SK-N-SH (cell line): ENCODE measurements around the gene TMEM184A. TPM values are rescaled to one million over a fixed set of nuclear protein-coding genes. Genes with fewer than 3 reads are reported as not detected.

Experiments
- CTCF ChIA-PET: fragments of 300-600, 350-600 bp; formaldehyde crosslinking; extraction: SDS; loops from one replicate; lab custom pipeline; 2021; lab: Yijun Ruan, JAX
- POLR2A ChIA-PET: fragments of 350-600 bp; sonication (Branson Sonifier 250); formaldehyde crosslinking; extraction: SDS; loops from one replicate; lab custom pipeline; 2020; ENCODE audit warnings: antibody characterized with exemption, inconsistent platforms; lab: Yijun Ruan, JAX
- DNase-seq: peaks from one replicate; pipeline ENCODE4 v3.0.0; 2012
- H2AFZ ChIP-seq: fragments of 200-600 bp; sonication (generic); 2 replicates; pipeline ENCODE4 v1.8.1; 2016; ENCODE audit warnings: antibody characterized with exemption, mild to moderate bottlenecking, low read depth
- H3F3A ChIP-seq: fragments of 200-600 bp; sonication (generic); replicated peaks from 2 replicates; pipeline ENCODE3; 2016; ENCODE audit warnings: antibody characterized with exemption, mild to moderate bottlenecking; ENCODE audit not compliant: insufficient read depth
- H3K27ac ChIP-seq, 2 experiments: fragments of 200-500 bp in 1 of 2; fragments of 200-600 bp in 1 of 2; sonication (Bioruptor generic) in 1 of 2; sonication (generic), shearing (Covaris generic) in 1 of 2; 2 replicates each; pipeline versions ENCODE4 v1.5.1 to v1.6.1; 2014 to 2016; ENCODE audit warnings: low read depth in 2 of 2, inconsistent platforms in 1 of 2, low read length in 1 of 2, mild to moderate bottlenecking in 1 of 2, mixed read lengths in 1 of 2
- H3K27me3 ChIP-seq: fragments of 200-600 bp; sonication (generic), shearing (Covaris generic); 2 replicates; pipeline ENCODE4 v1.6.1; 2016; ENCODE audit warnings: mixed run types; ENCODE audit not compliant: insufficient read depth
- H3K36me3 ChIP-seq, 2 experiments: fragments of 200-500 bp in 1 of 2; fragments of 200-600 bp in 1 of 2; sonication (Bioruptor generic) in 1 of 2; sonication (generic) in 1 of 2; replicated peaks in 1 of 2; 2 replicates each; pipeline versions ENCODE3 to v1.5.1; 2014 to 2016; ENCODE audit warnings: low read length in 1 of 2, mild to moderate bottlenecking in 1 of 2; ENCODE audit not compliant: insufficient read depth in 2 of 2, control insufficient read depth in 1 of 2
- H3K4me1 ChIP-seq, 2 experiments: fragments of 200-500 bp in 1 of 2; fragments of 200-600 bp in 1 of 2; sonication (Bioruptor generic) in 1 of 2; sonication (generic), shearing (Covaris generic) in 1 of 2; 2 replicates each; pipeline versions ENCODE4 v1.5.1 to v1.6.1; 2014 to 2016; ENCODE audit warnings: low read depth in 1 of 2, low read length in 1 of 2, mixed run types in 1 of 2; ENCODE audit not compliant: insufficient read depth in 2 of 2, control insufficient read depth in 1 of 2
- H3K4me2 ChIP-seq: fragments of 200-600 bp; sonication (generic), shearing (Covaris generic); 2 replicates; pipeline ENCODE4 v1.6.1; 2017; ENCODE audit warnings: mixed run types
- H3K4me3 ChIP-seq, 2 experiments: fragments of 200-500 bp in 1 of 2; fragments of 200-600 bp in 1 of 2; sonication (Bioruptor generic) in 1 of 2; sonication (generic), shearing (Covaris generic) in 1 of 2; 2 replicates each; pipeline versions ENCODE4 v1.5.1 to v1.8.1; 2014 to 2016; ENCODE audit warnings: low read depth in 2 of 2, inconsistent platforms in 1 of 2, low read length in 1 of 2, mild to moderate bottlenecking in 1 of 2, mixed read lengths in 1 of 2, moderate library complexity in 1 of 2
- H3K79me2 ChIP-seq: fragments of 200-600 bp; sonication (generic); 2 replicates; pipeline ENCODE4 v1.8.1; 2017; ENCODE audit warnings: mild to moderate bottlenecking; ENCODE audit not compliant: insufficient read depth
- H3K9ac ChIP-seq: fragments of 200-600 bp; sonication (generic); 2 replicates; pipeline ENCODE4 v1.6.1; 2017; ENCODE audit warnings: mixed run types
- H3K9me2 ChIP-seq: fragments of 200-600 bp; sonication (generic); 2 replicates; pipeline ENCODE4 v1.6.1; 2017; ENCODE audit warnings: mixed run types
- H3K9me3 ChIP-seq: fragments of 200-600 bp; sonication (generic); 2 replicates; pipeline ENCODE4 v1.6.1; 2017; ENCODE audit warnings: mixed run types, mild to moderate bottlenecking, moderate library complexity
- H4K20me1 ChIP-seq: fragments of 200-600 bp; sonication (generic); 2 replicates; pipeline ENCODE4 v1.6.1; 2017; ENCODE audit warnings: mild to moderate bottlenecking, mixed run types; ENCODE audit not compliant: insufficient read depth
- CTCF ChIP-seq: fragments of 200-600 bp; sonication (generic); IDR thresholded peaks from 2 replicates; pipeline ENCODE4 v1.6.1; 2017; ENCODE audit warnings: antibody characterized with exemption, mild to moderate bottlenecking, moderate library complexity
- EP300 ChIP-seq, 2 experiments: IDR thresholded peaks; 2 replicates each; pipeline versions ENCODE4 v1.4.0 to v1.6.1; 2012; ENCODE audit warnings: borderline replicate concordance in 1 of 2, low read depth in 1 of 2, low read length in 1 of 2
- EZH2phosphoT487 ChIP-seq: fragments of 200-600 bp; sonication (generic); IDR thresholded peaks from 2 replicates; pipeline ENCODE4 v1.6.1; 2017; ENCODE audit warnings: low read depth, mixed run types, mild to moderate bottlenecking, antibody characterized with exemption, moderate library complexity, borderline replicate concordance
- FOXM1 ChIP-seq: IDR thresholded peaks from 2 replicates; pipeline ENCODE4 v1.4.0; 2012; ENCODE audit warnings: low read depth, mild to moderate bottlenecking
- IRF3 ChIP-seq: fragments of 150-350 bp; IDR thresholded peaks from 2 replicates; pipeline ENCODE4 v1.6.1; 2016; ENCODE audit warnings: mild to moderate bottlenecking, low read depth, low read length
- MXI1 ChIP-seq: IDR thresholded peaks from 2 replicates; pipeline ENCODE4 v1.6.1; 2012; ENCODE audit warnings: mild to moderate bottlenecking, low read depth, low read length, improper control_type of control experiment
- NFIC ChIP-seq: IDR thresholded peaks from 2 replicates; pipeline ENCODE4 v1.4.0; 2012; ENCODE audit warnings: borderline replicate concordance
- RCOR1 ChIP-seq: fragments of 150-350 bp; IDR thresholded peaks from 2 replicates; pipeline ENCODE4 v1.6.1; 2017; ENCODE audit warnings: antibody characterized with exemption, low read length
- REST ChIP-seq: IDR thresholded peaks from 2 replicates; pipeline ENCODE4 v1.6.1; 2012; ENCODE audit warnings: mild to moderate bottlenecking, low read depth, low read length, moderate library complexity
- RFX5 ChIP-seq: IDR thresholded peaks from 2 replicates; pipeline ENCODE4 v1.6.1; 2012; ENCODE audit warnings: mild to moderate bottlenecking, improper control_type of control experiment, low read length
- RXRA ChIP-seq: IDR thresholded peaks from 2 replicates; pipeline ENCODE4 v1.4.0; 2012; ENCODE audit warnings: low read depth, mild to moderate bottlenecking, borderline replicate concordance
- SIN3A ChIP-seq: IDR thresholded peaks from 2 replicates; pipeline ENCODE4 v1.6.1; 2012; ENCODE audit warnings: low read depth, mild to moderate bottlenecking, low read length, moderate library complexity, borderline replicate concordance
- TAF1 ChIP-seq: IDR thresholded peaks from 2 replicates; pipeline ENCODE4 v1.6.1; 2012; ENCODE audit warnings: low read depth, mild to moderate bottlenecking, low read length, moderate library complexity, borderline replicate concordance
- WGBS: methylation state at CpG from one replicate; pipeline ENCODE4 v1.1.6; 2017; ENCODE audit warnings: low lambda C conversion rate; 5-methylcytosine and 5-hydroxymethylcytosine counted together
- polyA plus RNA-seq, 3 experiments: library from polyadenylated mRNA; depleted of rRNA; stranded (reverse); fragments of >200 nt; gene quantifications; 2 replicates each; pipeline ENCODE4 v1.2.3, GENCODE V29; 2012

Gene TMEM184A
- polyA plus RNA-seq, 1 of the 3 experiments (the other 2 are of a cell fraction): 1.5 TPM

GRCh38 chr7:1569833-1570632 lies 14.0 kb upstream of the TMEM184A start, which contains the start of gene PSMG3 (continued):
- TF ChIP-seq IRF3 (no peak), EZH2phosphoT487 (no peak), RXRA (no peak), TAF1 (peak; percentile 96), MXI1 (peak; percentile 55; the same call in 1 of the 2 replicates), REST (peak; percentile 76; the same call in 1 of the 2 replicates)
- TF ChIP-seq, all 33 proteins: peak for 18

GRCh38 chr7:1569440-1569832 lies 13.4 kb upstream of the TMEM184A start:
- CTCF ChIA-PET: interaction anchor here (1.0 to 2.0 kb wide), 4 partner anchors 9 to 17 kb away, joined by 3 to 18 read pairs (median 4); no protein-coding TSS in a partner anchor
- H3K9ac ChIP-seq: peak overlapping the region; percentile 96
- POLR2A ChIA-PET: no interaction called here
- no peaks in the 10 kb centered on the region for H3K9me2 ChIP-seq
- H3K27ac ChIP-seq: peak overlapping the region; percentile 60 to 83; a peak in 3 of 4 replicates
- H3K36me3 ChIP-seq: peaks cover 10 to 11% of the 10 kb centered on the region in 2 experiments
- no peaks in the 10 kb centered on the region for H3K27me3 ChIP-seq
- H2AFZ ChIP-seq: peak overlapping the region; percentile 85
- no peaks in the 10 kb centered on the region for H4K20me1 ChIP-seq
- H3F3A ChIP-seq: peaks cover 33% of the 10 kb centered on the region
- H3K4me3 ChIP-seq: peak overlapping the region; percentile 68 to 98
- no peaks in the 10 kb centered on the region for H3K9me3 ChIP-seq
- peaks cover 8 to 17% of the 10 kb centered on the region in 2 experiments; a peak in 3 of 4 replicates for H3K4me1 ChIP-seq
- peak overlapping the region; percentile 96 for H3K4me2 ChIP-seq
- peaks cover 32% of the 10 kb centered on the region for H3K79me2 ChIP-seq
- DNase-seq: no peak
- WGBS: 25% methylated on average over 23 of the region's 27 CpGs
- no peak for TF ChIP-seq REST
- TF ChIP-seq RFX5: no peak
- no peak for TF ChIP-seq NFIC
- TF ChIP-seq EP300 (IDR thresholded peaks at IDR 0.05; ENCODE audit: borderline replicate concordance in 1 of 2, low read depth in 1 of 2, low read length in 1 of 2): no peak
- no peak for TF ChIP-seq FOXM1
- TF ChIP-seq SIN3A: no peak
- TF ChIP-seq CTCF: no peak
- no peak for TF ChIP-seq RCOR1
- no peak for TF ChIP-seq IRF3
